HUDEP-2 (cell line): ENCODE results near the gene HPS6.
"Not testable (repeated sequence)": the region's sequence is repeated elsewhere in the genome, so short reads cannot be mapped to it uniquely, and the experiment has no call there.

ENCODE experiments used
- DNase-seq, 76 experiments: peaks; one replicate each; lab custom pipeline; 2025; ENCODE audit not compliant: unreplicated experiment in 76 of 76; lab: John Stamatoyannopoulos, UW

HPS6 gene

GRCh38 chr10:102064868-102065560 lies at the start of gene HPS6:
TSS of gene HPS6 (plus strand) at chr10:102065349. CDS start at chr10:102065475, 126 bp downstream.
- DNase-seq = peak in 75 of 76 experiments; percentile 27 to 94 (median 87)

- DNase-seq = no peak
These were observed 48.7 kb upstream of the HPS6 start for GRCh38 chr10:102016416-102016815.

GRCh38 chr10:102017295-102017694 lies 47.9 kb upstream of the HPS6 start:
- no peak for DNase-seq

- DNase-seq = no peak
These were observed 44.2 kb upstream of the HPS6 start for GRCh38 chr10:102020938-102021337.

- DNase-seq = no peak
These were observed 40.4 kb upstream of the HPS6 start for GRCh38 chr10:102024799-102025198.

GRCh38 chr10:102027261-102027660 lies 37.9 kb upstream of the HPS6 start:
- DNase-seq = no peak

GRCh38 chr10:102033787-102034186 lies 31.4 kb upstream of the HPS6 start:
- DNase-seq = no peak

GRCh38 chr10:102035807-102036206 lies 29.3 kb upstream of the HPS6 start:
- not testable (repeated sequence) for DNase-seq

GRCh38 chr10:102038410-102038809 lies 26.7 kb upstream of the HPS6 start:
- DNase-seq = no peak

- DNase-seq = no peak
These were observed 24.7 kb upstream of the HPS6 start for GRCh38 chr10:102040305-102041050.

GRCh38 chr10:102045292-102045691 lies 19.9 kb upstream of the HPS6 start:
- no peak for DNase-seq

- DNase-seq = no peak
These were observed 19.1 kb upstream of the HPS6 start for GRCh38 chr10:102046095-102046494.

- DNase-seq = not testable (repeated sequence)
These were observed 10.1 kb upstream of the HPS6 start for GRCh38 chr10:102054881-102055646.

GRCh38 chr10:102055647-102056419 lies 9.3 kb upstream of the HPS6 start, which contains the start of gene ARMH3:
TSS of gene ARMH3 (minus strand) at chr10:102056173. CDS start at chr10:102040114, 16,059 bp downstream.
- peak in 75 of 76 experiments; percentile 21 to 96 (median 89) for DNase-seq

GRCh38 chr10:102059987-102060386 lies 5.2 kb upstream of the HPS6 start:
- no peak for DNase-seq

GRCh38 chr10:102064503-102064867 lies 664 bp upstream of the HPS6 start:
- DNase-seq = no peak

- DNase-seq = peak in 16 of 76 experiments; percentile 9 to 50 (median 29)
These were observed 631 bp downstream of the HPS6 start for GRCh38 chr10:102065561-102066398.

- DNase-seq = peak in 1 of 76 experiments; percentile 17
These were observed 1.4 kb downstream of the HPS6 start for GRCh38 chr10:102066399-102067088.
